Adipocyte (in vitro differentiated cells): ENCODE results near the gene MAP3K6.

Source experiments
- DNase-seq: peaks from one replicate; pipeline ENCODE4 v3.0.0-alpha.2; 2015; ENCODE audit warnings: low read depth
- H3K27me3 ChIP-seq: replicated peaks from 2 replicates; pipeline ENCODE4 v1.7.0; 2013; ENCODE audit warnings: mild to moderate bottlenecking, low read length, moderate library complexity; ENCODE audit not compliant: control insufficient read depth, insufficient read depth
- H3K36me3 ChIP-seq: 2 replicates; pipeline ENCODE4 v1.7.0; 2013; ENCODE audit warnings: low read length, mild to moderate bottlenecking, moderate library complexity; ENCODE audit not compliant: control insufficient read depth, insufficient read depth, severe bottlenecking
- H3K4me1 ChIP-seq: 2 replicates; pipeline ENCODE4 v1.7.0; 2013; ENCODE audit warnings: mild to moderate bottlenecking, low read length, moderate library complexity; ENCODE audit not compliant: control insufficient read depth, insufficient read depth
- H3K4me3 ChIP-seq: 2 replicates; pipeline ENCODE4 v1.7.0; 2013; ENCODE audit warnings: mild to moderate bottlenecking, low read length, moderate library complexity
- H3K9ac ChIP-seq: 2 replicates; pipeline ENCODE4 v1.7.0; 2013; ENCODE audit warnings: mild to moderate bottlenecking, low read length, moderate library complexity
- H3K9me3 ChIP-seq: 2 replicates; pipeline ENCODE4 v1.7.0; 2013; ENCODE audit warnings: mild to moderate bottlenecking, low read length, moderate library complexity; ENCODE audit not compliant: control insufficient read depth

MAP3K6 gene

GRCh38 chr1:27381969-27382762 is 15.4 kb upstream of the MAP3K6 start:
- Histone ChIP-seq H3K27me3 (peaks cover 13% of the 10 kb centered on the region), H3K9me3 (no peaks in the 10 kb centered on the region), H3K36me3 (no peaks in the 10 kb centered on the region), H3K9ac (no peak overlapping the region), H3K4me1 (peaks cover 7% of the 10 kb centered on the region), H3K4me3 (no peak overlapping the region)
- DNase-seq: no peak

DNA sequence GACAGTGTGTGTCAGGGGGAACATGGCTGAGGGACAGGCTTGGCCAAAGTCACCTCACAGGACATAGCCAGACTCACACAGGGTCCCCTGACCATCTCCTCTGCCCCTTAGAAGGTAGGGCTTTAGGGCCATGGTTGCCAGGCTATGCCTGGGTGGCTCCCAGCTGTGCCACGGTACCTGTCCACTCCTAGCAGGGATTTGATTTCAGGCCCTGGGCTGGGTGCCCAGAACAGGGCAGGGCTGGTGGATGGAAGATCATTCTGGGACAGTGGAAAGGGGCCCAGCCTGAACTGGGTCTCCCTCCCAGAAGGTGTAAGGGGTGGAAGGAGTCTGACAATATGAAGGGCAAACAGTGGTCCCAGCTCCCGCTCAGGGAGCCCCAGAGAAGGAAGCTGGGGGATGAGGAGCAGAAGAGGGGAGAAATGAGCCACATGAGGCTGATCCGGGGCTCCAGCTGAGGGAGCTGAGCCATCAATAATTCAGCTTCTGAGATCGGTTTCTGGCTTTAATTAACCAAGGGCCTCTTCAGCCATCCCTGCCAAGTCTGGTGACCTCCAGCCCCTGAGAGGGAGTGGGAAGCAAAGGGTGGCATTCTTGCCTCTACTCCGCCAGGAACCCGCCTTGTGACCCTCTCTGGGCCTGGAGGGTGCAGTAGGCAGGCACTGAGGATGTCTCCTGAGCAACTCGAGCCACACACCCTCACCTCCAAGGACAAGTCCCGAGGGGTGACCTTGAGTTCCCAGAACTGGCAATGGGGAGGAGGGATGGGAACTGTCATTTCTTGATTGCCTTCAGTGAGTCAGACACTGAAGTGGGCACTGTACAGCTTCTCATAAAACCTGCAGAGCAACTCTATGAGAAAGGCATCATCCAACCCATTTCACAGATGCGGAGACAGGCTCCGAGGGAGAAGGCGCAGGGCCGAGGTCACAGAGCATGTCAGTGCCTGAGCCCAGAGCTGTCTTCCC is 14.3 kb upstream of the MAP3K6 start:
- Histone ChIP-seq H3K9ac (no peak overlapping the region), H3K27me3 (peaks cover 8% of the 10 kb centered on the region), H3K9me3 (no peaks in the 10 kb centered on the region), H3K4me3 (no peak overlapping the region), H3K36me3 (no peaks in the 10 kb centered on the region), H3K4me1 (peaks cover 7% of the 10 kb centered on the region)
- DNase-seq: peak; percentile 60

- no peaks in the 10 kb centered on the region for H3K36me3 ChIP-seq
- no peak overlapping the region for H3K9ac ChIP-seq
- H3K4me3 ChIP-seq: no peak overlapping the region
- H3K9me3 ChIP-seq: no peaks in the 10 kb centered on the region
- H3K27me3 ChIP-seq: peaks cover 6% of the 10 kb centered on the region
- peak; percentile 31 for DNase-seq
- peaks cover 7% of the 10 kb centered on the region for H3K4me1 ChIP-seq
These were observed 13.5 kb upstream of the MAP3K6 start for GRCh38 chr1:27380224-27380623.

DNA sequence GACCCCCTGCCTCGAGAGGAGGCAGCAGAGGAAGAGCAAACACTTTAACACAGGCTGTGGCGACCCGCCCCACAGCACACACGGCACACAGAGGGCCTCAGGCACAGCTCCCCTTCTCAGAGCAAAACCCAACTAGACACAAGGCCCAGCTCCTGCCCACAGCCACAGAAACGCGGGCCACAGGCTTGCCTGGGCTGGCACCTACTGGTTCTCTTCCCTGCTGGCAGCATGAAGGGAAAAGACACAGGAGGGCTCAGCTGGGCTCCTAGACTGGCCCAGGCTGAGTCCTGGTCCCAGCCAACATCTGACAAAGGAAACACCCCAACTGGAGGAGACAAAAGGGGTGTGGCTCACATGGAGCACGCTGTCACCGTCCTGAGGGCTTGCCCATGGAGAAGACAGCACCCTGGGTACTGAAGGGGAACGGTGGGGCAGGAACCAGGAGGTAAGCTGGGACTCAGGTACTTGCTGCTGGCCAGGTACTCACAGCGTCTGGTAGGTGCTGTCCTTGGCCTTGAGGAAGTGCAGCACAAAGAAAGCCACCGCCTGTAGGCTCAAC is 12.9 kb upstream of the MAP3K6 start:
- no peak overlapping the region for H3K9ac ChIP-seq
- H3K27me3 ChIP-seq: peaks cover 6% of the 10 kb centered on the region
- no peak for DNase-seq
- no peak overlapping the region for H3K4me3 ChIP-seq
- H3K4me1 ChIP-seq: peaks cover 7% of the 10 kb centered on the region
- H3K9me3 ChIP-seq: no peaks in the 10 kb centered on the region
- H3K36me3 ChIP-seq: no peaks in the 10 kb centered on the region

GRCh38 chr1:27377760-27378495 is 11.2 kb upstream of the MAP3K6 start:
- H3K27me3 ChIP-seq: peaks cover 6% of the 10 kb centered on the region
- peaks cover 7% of the 10 kb centered on the region for H3K4me1 ChIP-seq
- H3K36me3 ChIP-seq: no peaks in the 10 kb centered on the region
- DNase-seq: no peak
- no peak overlapping the region for H3K9ac ChIP-seq
- no peak overlapping the region for H3K4me3 ChIP-seq
- no peaks in the 10 kb centered on the region for H3K9me3 ChIP-seq

- Histone ChIP-seq H3K4me1 (no peaks in the 10 kb centered on the region), H3K9ac (no peak within 1 kb of the TSS), H3K27me3 (no peaks in the 10 kb centered on the region), H3K4me3 (no peak within 1 kb of the TSS), H3K36me3 (no peaks in the 10 kb centered on the region), H3K9me3 (no peaks in the 10 kb centered on the region)
- DNase-seq: no peak
These were observed 7.8 kb upstream of the MAP3K6 start, which contains the start of gene FCN3 for GRCh38 chr1:27374362-27375086. TSS of gene FCN3 (minus strand) at chr1:27374824. CDS start at chr1:27374818, 6 bp downstream.

GRCh38 chr1:27372808-27373690 is 6.3 kb upstream of the MAP3K6 start:
- Histone ChIP-seq H3K9ac (no peak overlapping the region), H3K4me1 (peaks cover 2% of the 10 kb centered on the region), H3K9me3 (no peaks in the 10 kb centered on the region), H3K4me3 (no peak overlapping the region), H3K36me3 (no peaks in the 10 kb centered on the region), H3K27me3 (no peaks in the 10 kb centered on the region)
- DNase-seq: no peak

DNA sequence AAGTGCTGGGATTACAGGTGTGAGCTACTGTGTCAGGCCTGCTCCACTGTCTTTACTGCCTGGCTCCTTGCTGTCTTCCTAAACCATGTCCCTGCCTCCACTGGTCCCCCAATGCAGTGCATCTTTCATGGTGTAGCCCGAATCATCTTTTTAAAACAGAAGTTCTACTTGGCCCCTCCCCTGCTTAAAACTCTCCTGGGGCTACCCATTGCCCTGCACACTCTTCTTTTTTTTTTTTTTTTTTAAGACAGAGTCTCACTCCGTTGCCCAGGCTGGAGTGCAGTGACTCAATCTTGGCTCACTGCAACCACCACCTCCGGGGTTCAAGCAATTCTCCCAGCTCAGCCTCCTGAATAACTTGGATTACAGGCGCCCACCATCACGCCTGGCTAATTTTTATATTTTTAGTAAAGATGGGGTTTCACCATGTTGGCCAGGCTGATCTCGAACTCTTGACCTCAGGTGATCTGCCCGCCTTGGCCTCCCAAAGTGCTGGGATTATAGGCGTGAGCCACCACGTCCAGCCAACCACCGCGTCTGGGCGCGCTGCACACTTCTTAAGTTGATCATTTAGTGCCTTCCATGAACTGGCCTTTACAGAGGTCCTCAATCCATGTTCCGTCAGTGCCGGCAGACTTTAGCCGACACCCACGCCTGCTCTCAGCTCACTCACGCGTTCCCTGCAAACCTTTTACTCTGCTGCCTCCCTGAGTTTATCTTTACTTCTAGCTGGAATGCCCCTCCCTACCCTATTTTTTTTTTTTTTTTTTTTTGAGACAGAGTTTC is 5.5 kb upstream of the MAP3K6 start:
- no peak for DNase-seq
- Histone ChIP-seq H3K36me3 (no peaks in the 10 kb centered on the region), H3K27me3 (no peaks in the 10 kb centered on the region), H3K4me1 (peaks cover 10% of the 10 kb centered on the region), H3K9ac (no peak overlapping the region), H3K9me3 (no peaks in the 10 kb centered on the region), H3K4me3 (no peak overlapping the region)

DNA sequence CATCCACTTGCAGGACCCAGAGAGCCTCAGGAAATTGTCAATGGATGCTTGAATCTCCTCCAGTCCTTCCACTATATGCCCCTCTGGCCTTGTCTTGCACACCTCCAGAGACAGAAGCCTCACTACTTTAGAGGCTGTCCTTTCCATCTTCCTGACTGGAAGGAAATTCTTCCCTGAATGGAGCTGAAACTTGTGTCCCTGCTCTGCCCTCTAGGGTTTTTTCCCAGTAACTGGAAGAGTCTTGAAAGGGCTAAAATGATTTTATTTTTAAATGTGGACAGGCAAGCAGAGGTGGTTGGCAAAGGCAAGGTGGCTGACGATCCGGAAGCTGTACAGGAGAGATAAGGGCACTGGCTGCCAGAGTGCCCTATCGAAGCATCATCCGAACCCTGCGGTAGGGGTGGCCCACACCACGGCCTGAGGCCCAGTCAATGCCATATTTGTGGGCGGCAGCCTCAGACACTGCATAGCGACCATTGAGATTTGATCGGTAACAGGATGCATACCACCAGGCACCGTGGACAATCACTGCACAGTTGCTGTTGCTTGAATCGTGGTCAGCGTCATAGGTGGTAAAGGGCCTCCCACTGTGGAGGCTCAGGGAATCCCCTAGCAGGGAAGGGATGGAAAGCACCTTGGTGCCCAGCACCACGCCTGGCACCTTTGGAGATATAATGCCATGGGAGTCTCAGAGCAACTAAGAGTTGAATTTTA is 2.3 kb upstream of the MAP3K6 start:
- peaks cover 24% of the 10 kb centered on the region for H3K4me1 ChIP-seq
- H3K27me3 ChIP-seq: no peaks in the 10 kb centered on the region
- H3K36me3 ChIP-seq: no peaks in the 10 kb centered on the region
- no peaks in the 10 kb centered on the region for H3K9me3 ChIP-seq
- peak; percentile 50 for DNase-seq
- no peak overlapping the region for H3K9ac ChIP-seq
- no peak overlapping the region for H3K4me3 ChIP-seq
